HEK293T (cell line): Measurements from ENCODE around the gene FHOD3.

Experiments used
- CTCF ChIA-PET: fragments of 350-600 bp; formaldehyde crosslinking; extraction: SDS; loops from one replicate; lab custom pipeline; 2021; ENCODE audit warnings: antibody characterized with exemption, inconsistent platforms; lab: Yijun Ruan, JAX
- POLR2A ChIA-PET: fragments of 350-600 bp; formaldehyde crosslinking; extraction: SDS; loops from one replicate; lab custom pipeline; 2020; ENCODE audit warnings: antibody characterized with exemption, inconsistent platforms; lab: Yijun Ruan, JAX
- DNase-seq: peaks from one replicate; pipeline ENCODE4 v3.0.0; 2012; ENCODE audit warnings: mixed read lengths; ENCODE audit errors: extremely low spot score
- ARNT ChIP-seq: fragments of 450-650 bp; IDR thresholded peaks from 2 replicates; pipeline ENCODE4 v1.6.1; 2017; ENCODE audit warnings: mild to moderate bottlenecking
- BHLHE40 ChIP-seq: fragments of 450-650 bp; IDR thresholded peaks from 2 replicates; pipeline ENCODE4 v1.6.1; 2016; ENCODE audit warnings: mild to moderate bottlenecking, moderate library complexity, borderline replicate concordance
- CTBP1 ChIP-seq: fragments of 450-650 bp; IDR thresholded peaks from 2 replicates; pipeline ENCODE4 v1.6.1; 2016; ENCODE audit warnings: borderline replicate concordance
- ELF4 ChIP-seq: fragments of 450-650 bp; IDR thresholded peaks from 2 replicates; pipeline ENCODE4 v1.6.1; 2017; ENCODE audit warnings: antibody characterized with exemption
- FOXA1 ChIP-seq: fragments of 450-650 bp; IDR thresholded peaks from 2 replicates; pipeline ENCODE4 v1.6.1; 2016; ENCODE audit warnings: mild to moderate bottlenecking
- FOXK2 ChIP-seq: fragments of 450-650 bp; IDR thresholded peaks from 2 replicates; pipeline ENCODE4 v1.6.1; 2016; ENCODE audit warnings: mild to moderate bottlenecking
- FOXM1 ChIP-seq: fragments of 450-650 bp; IDR thresholded peaks from 2 replicates; pipeline ENCODE4 v1.6.1; 2017; ENCODE audit warnings: mild to moderate bottlenecking, borderline replicate concordance
- HDGF ChIP-seq: fragments of 450-650 bp; IDR thresholded peaks from 2 replicates; pipeline ENCODE4 v1.6.1; 2017; ENCODE audit warnings: antibody characterized with exemption, borderline replicate concordance
- L3MBTL2 ChIP-seq: fragments of 450-650 bp; conservative IDR thresholded peaks from 2 replicates; pipeline ENCODE4 v1.6.1; 2016; ENCODE audit warnings: mild to moderate bottlenecking
- LEF1 ChIP-seq: fragments of 450-650 bp; IDR thresholded peaks from 2 replicates; pipeline ENCODE4 v1.6.1; 2017; ENCODE audit warnings: mild to moderate bottlenecking, borderline replicate concordance
- NFRKB ChIP-seq: fragments of 450-650 bp; IDR thresholded peaks from 2 replicates; pipeline ENCODE4 v1.6.1; 2016; ENCODE audit warnings: mild to moderate bottlenecking, moderate library complexity
- PKNOX1 ChIP-seq: fragments of 450-650 bp; IDR thresholded peaks from 2 replicates; pipeline ENCODE4 v1.6.1; 2016
- SP1 ChIP-seq: fragments of 450-650 bp; IDR thresholded peaks from 2 replicates; pipeline ENCODE4 v1.6.1; 2017
- SUZ12 ChIP-seq: fragments of 450-650 bp; IDR thresholded peaks from 2 replicates; pipeline ENCODE4 v1.6.1; 2016; ENCODE audit warnings: mild to moderate bottlenecking
- TARDBP ChIP-seq: fragments of 450-650 bp; IDR thresholded peaks from 2 replicates; pipeline ENCODE4 v1.6.1; 2016
- ZNF384 ChIP-seq: fragments of 450-650 bp; IDR thresholded peaks from 2 replicates; pipeline ENCODE4 v1.6.1; 2016

Gene FHOD3

DNA sequence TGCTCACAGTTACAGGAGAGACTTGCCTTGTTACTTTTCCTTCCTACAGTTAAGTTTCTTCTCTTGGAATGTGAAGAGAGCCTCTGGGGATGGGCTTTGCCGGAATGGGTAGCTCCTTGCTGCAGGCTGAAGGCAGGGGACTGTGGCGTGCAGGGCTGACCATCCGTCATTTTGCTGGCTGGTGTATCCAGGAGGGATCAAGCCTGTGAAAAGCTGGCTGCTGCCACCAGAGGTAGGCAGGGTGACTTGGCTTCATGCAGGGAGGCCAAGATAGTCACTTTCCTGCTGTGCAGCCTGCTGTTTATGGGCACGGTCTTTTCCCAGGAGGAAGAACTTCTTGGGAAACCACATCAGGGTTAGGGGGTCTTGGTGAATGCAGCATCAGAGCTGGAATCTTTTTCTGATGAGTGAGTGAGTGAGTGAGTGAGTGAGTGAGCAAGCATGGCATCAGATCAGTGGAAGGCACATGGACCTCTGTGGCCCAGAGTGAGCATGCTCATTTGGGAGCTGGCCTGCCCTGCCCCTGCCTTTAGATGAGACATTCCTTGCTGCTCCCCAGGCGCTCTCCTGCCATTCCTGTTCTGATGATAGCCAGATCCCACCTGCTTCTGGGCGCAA lies 33.0 kb downstream of the FHOD3 start:
- ChIA-PET CTCF (no interaction called here), POLR2A (no interaction called here)
- TF ChIP-seq BHLHE40 (no peak), SUZ12 (no peak), TARDBP (no peak), FOXK2 (no peak), ZNF384 (no peak), L3MBTL2 (no peak), FOXM1 (no peak), PKNOX1 (no peak), ELF4 (no peak), LEF1 (no peak), FOXA1 (no peak), ARNT (no peak), CTBP1 (no peak), NFRKB (no peak), HDGF (no peak), SP1 (no peak)
- no peak for DNase-seq

GRCh38 chr18:36331521-36331971 lies 34.0 kb downstream of the FHOD3 start:
- POLR2A ChIA-PET = no interaction called here
- no peak for DNase-seq
- CTCF ChIA-PET = no interaction called here
- TF ChIP-seq BHLHE40 (no peak), ELF4 (no peak), PKNOX1 (no peak), NFRKB (no peak), LEF1 (no peak), ZNF384 (no peak), FOXA1 (no peak), SP1 (no peak), HDGF (no peak)

- ChIA-PET CTCF (no interaction called here), POLR2A (no interaction called here)
- TF ChIP-seq L3MBTL2 (no peak), TARDBP (no peak), LEF1 (no peak)
- DNase-seq = no peak
Observed at GRCh38 chr18:36333414-36333813, 35.9 kb downstream of the FHOD3 start.

GRCh38 chr18:36334798-36335197 lies 37.3 kb downstream of the FHOD3 start:
- DNase-seq = no peak
- ChIA-PET CTCF (no interaction called here), POLR2A (no interaction called here)
- TF ChIP-seq ARNT (no peak), L3MBTL2 (no peak), ZNF384 (no peak), HDGF (no peak), FOXK2 (no peak), ELF4 (no peak), LEF1 (no peak)

- no peak for DNase-seq
- POLR2A ChIA-PET = no interaction called here
- TF ChIP-seq FOXA1 (no peak), SUZ12 (no peak), HDGF (no peak)
- CTCF ChIA-PET = interaction anchor here (0.6 to 0.7 kb wide), 2 partner anchors 10 to 456 kb away, joined by 4 to 5 read pairs; no protein-coding TSS in a partner anchor
Observed at GRCh38 chr18:36335476-36336279, 38.2 kb downstream of the FHOD3 start.

DNA sequence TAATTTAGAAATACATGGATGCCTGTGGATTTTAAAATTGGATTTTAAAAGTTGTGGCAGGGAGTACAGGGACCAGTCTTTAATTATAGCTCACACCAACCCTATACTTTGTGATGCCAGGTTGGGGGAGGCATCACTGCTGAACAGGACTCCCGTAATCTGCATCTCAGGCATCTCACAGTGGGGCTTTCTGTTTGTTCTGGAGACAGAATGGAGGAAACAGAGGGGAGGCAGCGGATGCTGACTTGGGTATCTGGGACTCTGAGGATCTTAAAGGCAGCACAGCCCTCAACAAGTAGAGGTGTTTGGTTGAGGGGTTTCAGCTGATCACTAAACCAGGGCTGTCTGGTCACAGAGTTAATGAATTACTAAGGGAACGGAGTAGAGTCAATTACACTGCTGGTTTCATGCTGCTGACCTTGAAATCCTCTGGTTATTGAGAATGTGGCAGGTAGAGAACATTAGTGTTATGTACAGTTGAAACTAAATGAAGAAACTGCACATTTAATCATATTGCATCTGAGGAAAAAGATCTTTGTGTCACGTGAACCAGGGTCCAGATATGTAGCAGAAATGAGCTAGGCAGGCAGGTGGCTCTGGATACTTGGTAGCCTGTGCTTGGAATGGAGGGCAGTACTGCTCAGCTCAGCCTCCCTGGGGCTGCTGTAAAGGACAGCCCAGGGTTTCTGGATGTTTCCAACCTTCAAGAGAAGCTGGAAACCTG lies 40.3 kb downstream of the FHOD3 start:
- TF ChIP-seq CTBP1 (no peak), ELF4 (no peak), PKNOX1 (no peak), ARNT (no peak), LEF1 (no peak), NFRKB (no peak), FOXK2 (no peak), ZNF384 (no peak)
- no peak for DNase-seq
- POLR2A ChIA-PET = interaction anchor here (1.4 kb wide), 1 partner anchor 10 kb away, joined by 3 read pairs; no protein-coding TSS in a partner anchor
- CTCF ChIA-PET = interaction anchor here (0.6 to 1.1 kb wide), 3 partner anchors 22 to 264 kb away, joined by 3 to 5 read pairs (median 3); no protein-coding TSS in a partner anchor
